ENCODE results near the gene COL8A1. TPM values are rescaled to one million over a fixed set of nuclear protein-coding genes. Genes with fewer than 3 reads are reported as not detected.

The COL8A1 gene
- total RNA-seq, 2 donors from 2014 or later: not detected

GRCh38 chr3:99627062-99627826 lies 11.2 kb upstream of the COL8A1 start:
- ATAC-seq: no peak
- no peaks in the 10 kb centered on the region for H3K4me1 Mint-ChIP-seq
- no peaks in the 10 kb centered on the region for H3K9me3 ChIP-seq (ENCODE audit: control insufficient read depth, low read length, poor library complexity, severe bottlenecking)

DNA sequence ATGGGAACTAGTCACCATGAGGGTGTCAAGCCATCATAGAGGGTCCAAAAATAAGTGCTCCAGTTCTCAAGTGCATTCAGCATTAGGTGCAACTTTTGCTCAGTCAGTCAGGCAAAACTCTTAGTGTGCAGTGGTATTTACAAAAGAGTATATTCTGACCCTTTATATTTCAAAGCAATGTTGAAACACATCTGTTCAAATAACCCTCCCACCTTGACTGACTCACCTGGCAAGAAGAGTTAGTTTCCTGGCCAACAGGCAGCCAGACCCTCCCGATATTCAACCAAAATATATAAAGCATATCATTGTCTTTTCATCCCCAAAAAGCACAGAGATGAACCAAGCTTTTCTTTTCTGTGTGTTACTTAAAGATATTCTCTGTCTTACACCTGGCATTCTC lies 7.6 kb upstream of the COL8A1 start:
- DNase-seq (no peak), ATAC-seq (no peak)
- Mint-ChIP-seq H3K27me3 (peaks cover 41% of the 10 kb centered on the region), H3K4me1 (no peaks in the 10 kb centered on the region), H3K36me3 (ENCODE audit: low read depth) (peaks cover 2% of the 10 kb centered on the region), H3K4me3 (no peak overlapping the region), H3K27ac (no peak overlapping the region)
- H3K9me3 ChIP-seq (ENCODE audit: control insufficient read depth, low read length, poor library complexity, severe bottlenecking): no peaks in the 10 kb centered on the region

More at GRCh38 chr3:99627062-99627826, 11.2 kb upstream of the COL8A1 start:
- Mint-ChIP-seq H3K27ac (no peak overlapping the region), H3K27me3 (peaks cover 14% of the 10 kb centered on the region), H3K36me3 (ENCODE audit: low read depth) (no peaks in the 10 kb centered on the region), H3K4me3 (no peak overlapping the region)
- no peak for DNase-seq

DNA sequence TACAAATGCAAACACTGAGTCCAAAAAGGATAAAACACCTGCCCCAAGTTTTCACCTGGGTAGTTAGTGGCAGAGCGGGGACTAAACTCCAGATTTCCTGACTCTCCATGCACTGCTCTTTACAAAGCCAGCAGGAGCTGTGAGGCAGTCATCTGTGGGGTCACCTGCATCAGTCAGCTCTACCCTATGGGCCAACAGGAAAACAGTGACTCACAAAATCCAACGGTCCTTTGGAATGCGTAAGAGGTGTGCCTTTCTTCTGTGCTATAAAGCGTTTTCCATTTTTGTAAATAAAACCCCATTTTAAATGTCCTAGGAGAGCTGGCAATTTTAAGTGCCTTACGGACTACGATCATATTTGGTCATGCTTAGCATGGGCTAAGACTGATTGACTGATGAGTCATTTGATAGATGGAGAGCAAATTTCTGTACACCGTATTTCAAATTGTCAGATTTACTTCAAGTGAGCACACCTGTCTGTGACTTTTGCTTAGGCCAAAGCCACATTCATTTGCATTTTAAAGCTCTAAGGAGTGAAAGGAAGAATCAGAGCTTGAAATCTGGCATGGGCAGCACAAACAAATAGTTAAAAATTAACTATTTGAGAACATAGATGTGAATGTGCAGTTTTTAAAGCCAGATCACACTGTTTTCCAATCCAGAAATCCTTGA lies 4.4 kb upstream of the COL8A1 start:
- DNase-seq (no peak), ATAC-seq (no peak)
- Mint-ChIP-seq H3K4me1 (peaks cover 19% of the 10 kb centered on the region), H3K4me3 (no peak overlapping the region), H3K36me3 (ENCODE audit: low read depth) (peaks cover 2% of the 10 kb centered on the region), H3K27me3 (peaks cover 71% of the 10 kb centered on the region), H3K27ac (no peak overlapping the region)
- no peaks in the 10 kb centered on the region for H3K9me3 ChIP-seq (ENCODE audit: control insufficient read depth, low read length, poor library complexity, severe bottlenecking)

DNA sequence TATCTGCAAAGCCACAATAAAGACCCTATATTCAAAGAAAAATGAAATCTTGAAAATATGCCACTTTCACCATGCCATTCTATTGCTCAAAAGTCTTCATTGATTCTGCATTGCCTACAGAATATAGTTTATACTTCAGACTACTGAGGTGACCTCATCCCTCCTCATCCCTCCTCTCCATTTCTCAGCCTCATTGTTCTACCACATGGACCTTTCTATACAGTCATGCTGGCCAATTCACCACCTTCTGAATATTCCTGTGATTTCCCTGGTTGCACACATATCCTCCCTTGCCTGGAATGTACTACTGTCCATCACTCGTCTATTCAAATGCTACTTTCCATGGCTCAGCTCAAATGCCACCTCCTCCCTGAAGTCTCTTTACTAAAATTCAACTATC lies 3.5 kb upstream of the COL8A1 start:
- peaks cover 19% of the 10 kb centered on the region for H3K4me1 Mint-ChIP-seq
- no peaks in the 10 kb centered on the region for H3K9me3 ChIP-seq (ENCODE audit: control insufficient read depth, low read length, poor library complexity, severe bottlenecking)
- H3K27ac Mint-ChIP-seq: no peak overlapping the region
- DNase-seq (no peak), ATAC-seq (no peak)
- peaks cover 68% of the 10 kb centered on the region for H3K27me3 Mint-ChIP-seq
- H3K36me3 Mint-ChIP-seq (ENCODE audit: low read depth): peaks cover 2% of the 10 kb centered on the region
- H3K4me3 Mint-ChIP-seq: no peak overlapping the region

DNA sequence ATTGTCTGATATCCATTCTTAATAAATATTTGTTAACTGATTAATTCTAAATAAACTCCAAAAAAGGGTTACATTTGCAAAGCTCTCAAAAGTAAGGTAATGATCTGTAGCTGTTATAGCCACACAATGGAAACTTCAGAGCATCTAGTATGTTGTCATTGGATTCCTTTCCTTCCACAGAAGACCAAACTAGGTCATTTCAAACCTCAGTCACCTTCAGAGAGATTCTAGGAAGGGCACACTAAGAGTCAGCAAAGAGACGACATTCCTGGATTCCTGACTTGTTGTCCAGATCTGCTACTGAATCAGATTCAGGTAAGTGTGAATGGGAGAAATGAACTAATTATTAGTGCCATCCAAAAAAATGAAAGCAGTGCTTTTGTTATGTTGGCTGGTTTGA lies 3.0 kb upstream of the COL8A1 start:
- H3K36me3 Mint-ChIP-seq (ENCODE audit: low read depth): peaks cover 2% of the 10 kb centered on the region
- no peak for DNase-seq

GRCh38 chr3:99637016-99637367 lies 1.4 kb upstream of the COL8A1 start:
- Mint-ChIP-seq H3K36me3 (ENCODE audit: low read depth) (peaks cover 2% of the 10 kb centered on the region), H3K4me1 (peaks cover 19% of the 10 kb centered on the region), H3K4me3 (no peak overlapping the region), H3K27me3 (peaks cover 79% of the 10 kb centered on the region), H3K27ac (no peak overlapping the region)
- H3K9me3 ChIP-seq (ENCODE audit: control insufficient read depth, low read length, poor library complexity, severe bottlenecking): no peaks in the 10 kb centered on the region
- DNase-seq (no peak), ATAC-seq (no peak)

More for the DNA sequence above, 3.0 kb upstream of the COL8A1 start:
- no peaks in the 10 kb centered on the region for H3K9me3 ChIP-seq (ENCODE audit: control insufficient read depth, low read length, poor library complexity, severe bottlenecking)
- peaks cover 73% of the 10 kb centered on the region for H3K27me3 Mint-ChIP-seq
- H3K4me1 Mint-ChIP-seq: peaks cover 19% of the 10 kb centered on the region
- ATAC-seq: no peak
- no peak overlapping the region for H3K4me3 Mint-ChIP-seq
- H3K27ac Mint-ChIP-seq: no peak overlapping the region

DNA sequence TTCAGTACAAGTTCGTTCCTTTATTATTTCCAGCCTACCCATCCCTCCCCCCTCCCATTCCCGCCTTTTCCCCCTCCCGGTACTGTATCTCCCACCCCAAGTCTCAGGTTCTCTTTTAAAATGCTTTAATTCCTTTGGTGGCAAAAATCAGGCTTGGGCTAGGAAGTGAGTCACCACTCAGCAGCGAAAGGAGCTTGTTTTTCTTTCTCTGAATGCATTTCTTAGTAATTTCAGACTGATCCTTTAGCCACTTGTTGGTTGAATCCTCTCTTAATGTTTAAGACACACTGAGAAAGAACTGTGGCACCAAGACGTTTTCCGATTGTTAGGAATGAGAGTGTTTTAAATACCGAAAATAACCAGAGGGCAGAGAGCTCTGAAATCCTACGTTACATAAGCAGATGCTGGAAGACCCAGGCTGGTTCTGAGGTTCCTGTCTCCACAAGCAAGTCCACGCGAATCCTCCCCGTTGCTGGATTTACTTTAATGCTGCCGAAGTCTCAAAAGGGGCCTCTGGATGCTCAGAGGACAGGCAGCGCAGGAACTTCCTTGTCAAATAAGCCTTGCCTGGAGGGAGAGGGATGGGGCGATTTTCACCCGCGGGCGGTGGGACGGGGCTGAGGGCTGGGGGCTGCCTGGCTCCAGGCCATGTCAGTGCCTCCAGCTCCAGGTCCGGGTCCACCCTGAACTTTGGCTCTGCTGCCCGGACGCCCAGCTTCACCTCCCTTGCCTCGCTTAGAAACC lies 854 bp upstream of the COL8A1 start:
- peaks cover 19% of the 10 kb centered on the region for H3K4me1 Mint-ChIP-seq
- DNase-seq: no peak
- H3K9me3 ChIP-seq (ENCODE audit: control insufficient read depth, low read length, poor library complexity, severe bottlenecking): no peaks in the 10 kb centered on the region
- no peak overlapping the region for H3K27ac Mint-ChIP-seq
- H3K4me3 Mint-ChIP-seq: peak overlapping the region; percentile 81
- H3K36me3 Mint-ChIP-seq (ENCODE audit: low read depth): peaks cover 2% of the 10 kb centered on the region
- peaks cover 81% of the 10 kb centered on the region for H3K27me3 Mint-ChIP-seq
- ATAC-seq: no peak

GRCh38 chr3:99639579-99639978 lies 1.2 kb downstream of the COL8A1 start:
- Mint-ChIP-seq H3K27ac (no peak overlapping the region), H3K4me3 (no peak overlapping the region), H3K27me3 (peaks cover 65% of the 10 kb centered on the region), H3K36me3 (ENCODE audit: low read depth) (peaks cover 2% of the 10 kb centered on the region), H3K4me1 (peaks cover 19% of the 10 kb centered on the region)
- DNase-seq (no peak), ATAC-seq (no peak)
- H3K9me3 ChIP-seq (ENCODE audit: control insufficient read depth, low read length, poor library complexity, severe bottlenecking): no peaks in the 10 kb centered on the region

GRCh38 chr3:99640214-99640851 lies 1.9 kb downstream of the COL8A1 start:
- Mint-ChIP-seq H3K27me3 (peaks cover 59% of the 10 kb centered on the region), H3K36me3 (ENCODE audit: low read depth) (no peaks in the 10 kb centered on the region), H3K27ac (no peak overlapping the region)

DNA sequence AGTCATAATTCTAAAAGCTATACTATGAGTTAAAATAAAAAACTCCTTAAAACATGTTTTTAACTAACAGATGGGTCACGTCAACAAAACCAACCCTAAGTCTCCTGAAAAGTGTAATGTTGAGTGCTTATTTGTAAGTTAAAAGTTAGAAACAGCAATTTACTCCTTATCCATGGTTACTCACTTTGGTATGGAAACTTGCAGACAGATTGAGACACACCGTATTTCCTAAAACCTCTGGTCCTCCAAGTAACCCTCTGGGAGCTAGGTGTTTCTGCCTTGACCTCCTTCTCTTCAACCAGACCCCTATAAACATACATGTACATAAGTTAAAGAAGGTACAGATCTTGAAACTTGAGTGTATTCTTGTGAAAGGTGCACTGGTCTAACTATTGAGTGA lies 3.1 kb downstream of the COL8A1 start:
- H3K36me3 Mint-ChIP-seq (ENCODE audit: low read depth): no peaks in the 10 kb centered on the region
- DNase-seq (no peak), ATAC-seq (no peak)
- H3K4me1 Mint-ChIP-seq: peaks cover 19% of the 10 kb centered on the region
- no peaks in the 10 kb centered on the region for H3K9me3 ChIP-seq (ENCODE audit: control insufficient read depth, low read length, poor library complexity, severe bottlenecking)
- no peak overlapping the region for H3K4me3 Mint-ChIP-seq
- peaks cover 48% of the 10 kb centered on the region for H3K27me3 Mint-ChIP-seq
- no peak overlapping the region for H3K27ac Mint-ChIP-seq

More at GRCh38 chr3:99640214-99640851, 1.9 kb downstream of the COL8A1 start:
- Mint-ChIP-seq H3K4me1 (peaks cover 19% of the 10 kb centered on the region), H3K4me3 (no peak overlapping the region)
- DNase-seq: no peak
- ATAC-seq: no peak
- H3K9me3 ChIP-seq (ENCODE audit: control insufficient read depth, low read length, poor library complexity, severe bottlenecking): no peaks in the 10 kb centered on the region

DNA sequence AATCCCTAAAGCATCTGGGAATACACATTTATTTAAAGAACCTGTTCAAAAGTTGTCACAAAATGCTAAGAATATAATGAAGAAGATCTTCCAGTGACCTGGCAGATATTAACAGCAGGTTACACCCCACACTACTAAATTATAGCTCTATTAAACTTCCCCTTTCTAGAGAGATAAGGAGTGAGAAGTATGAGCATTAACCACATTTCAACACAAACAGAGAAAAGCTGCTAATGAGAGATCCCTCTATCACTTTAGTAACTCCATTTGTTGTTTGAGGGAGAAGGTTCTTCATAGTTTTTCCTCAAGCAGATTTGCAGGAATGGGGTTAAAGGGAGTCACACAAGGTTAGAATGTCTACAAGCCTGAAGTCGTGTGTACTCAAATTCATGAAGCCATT lies 3.6 kb downstream of the COL8A1 start:
- H3K27ac Mint-ChIP-seq: no peak overlapping the region
- no peak for ATAC-seq
- no peak overlapping the region for H3K4me3 Mint-ChIP-seq
- DNase-seq: no peak
- peaks cover 17% of the 10 kb centered on the region for H3K4me1 Mint-ChIP-seq
- H3K9me3 ChIP-seq (ENCODE audit: control insufficient read depth, low read length, poor library complexity, severe bottlenecking): no peaks in the 10 kb centered on the region
- peaks cover 43% of the 10 kb centered on the region for H3K27me3 Mint-ChIP-seq
- no peaks in the 10 kb centered on the region for H3K36me3 Mint-ChIP-seq (ENCODE audit: low read depth)

- peaks cover 24% of the 10 kb centered on the region for H3K27me3 Mint-ChIP-seq
- no peaks in the 10 kb centered on the region for H3K4me1 Mint-ChIP-seq
- H3K27ac Mint-ChIP-seq: no peak overlapping the region
Observed at GRCh38 chr3:99644017-99644416, 5.6 kb downstream of the COL8A1 start.

DNA sequence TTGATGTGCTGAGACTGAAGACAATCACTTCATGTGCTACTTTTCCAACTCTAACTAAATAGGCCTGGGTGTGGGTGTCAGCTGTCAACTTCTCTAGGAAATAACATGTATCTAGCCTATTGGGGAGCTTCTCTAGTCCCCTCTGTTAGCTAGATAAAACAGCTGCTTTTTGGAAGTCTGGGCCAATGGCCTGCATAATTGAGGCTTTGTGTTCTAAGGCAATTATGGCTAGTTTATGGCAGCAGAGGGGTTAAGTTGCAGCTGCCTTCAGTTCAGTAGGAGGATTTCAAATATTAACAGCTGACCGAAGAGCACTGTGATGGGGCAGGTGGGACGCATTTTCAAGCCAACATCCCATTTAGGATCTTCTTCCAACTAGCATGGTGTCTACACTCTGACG lies 6.4 kb downstream of the COL8A1 start:
- Mint-ChIP-seq H3K27ac (no peak overlapping the region), H3K36me3 (ENCODE audit: low read depth) (no peaks in the 10 kb centered on the region), H3K4me3 (no peak overlapping the region), H3K4me1 (no peaks in the 10 kb centered on the region), H3K27me3 (peaks cover 19% of the 10 kb centered on the region)
- no peaks in the 10 kb centered on the region for H3K9me3 ChIP-seq (ENCODE audit: control insufficient read depth, low read length, poor library complexity, severe bottlenecking)
- no peak for ATAC-seq
- no peak for DNase-seq

More at GRCh38 chr3:99644017-99644416, 5.6 kb downstream of the COL8A1 start:
- DNase-seq: no peak
- no peaks in the 10 kb centered on the region for H3K9me3 ChIP-seq (ENCODE audit: control insufficient read depth, low read length, poor library complexity, severe bottlenecking)
- H3K4me3 Mint-ChIP-seq: no peak overlapping the region
- no peaks in the 10 kb centered on the region for H3K36me3 Mint-ChIP-seq (ENCODE audit: low read depth)
- no peak for ATAC-seq
